Prostate gland (tissue), 2 donors: Measurements from ENCODE around the gene HNRNPF. TPM values are rescaled to one million over a fixed set of nuclear protein-coding genes. Genes with fewer than 3 reads are reported as not detected.

Experiments used
- DNase-seq: peaks from one replicate; pipeline ENCODE4 v3.0.0-alpha.2; 2019; ENCODE audit warnings: low spot score
- H3K27ac ChIP-seq, 2 donors: fragments of 200-600 bp; sonication (generic); 2 replicates each; pipeline ENCODE4 v1.5.1; 2017 to 2019
- H3K27me3 ChIP-seq: fragments of 200-600 bp; sonication (generic); replicated peaks from 2 replicates; pipeline ENCODE4 v1.5.1; 2019; ENCODE audit not compliant: insufficient read depth
- H3K36me3 ChIP-seq, 2 donors: fragments of 200-600 bp; sonication (generic); 1 replicate in 1 of 2; 2 replicates in 1 of 2; pipeline versions ENCODE4 v1.5.1 to v1.8.1; 2017 to 2019
- H3K4me1 ChIP-seq: fragments of 200-600 bp; sonication (generic); replicated peaks from 2 replicates; pipeline ENCODE4 v1.5.1; 2019
- H3K4me3 ChIP-seq, 2 donors: fragments of 200-600 bp; sonication (generic); 2 replicates each; pipeline ENCODE4 v1.5.1; 2017 to 2019
- H3K9me3 ChIP-seq: fragments of 200-600 bp; sonication (generic); 2 replicates; pipeline ENCODE4 v1.5.1; 2017
- POLR2A ChIP-seq: fragments of 450-650 bp; IDR thresholded peaks from one replicate; pipeline ENCODE4 v1.6.1; 2016; ENCODE audit warnings: antibody characterized with exemption, mild to moderate bottlenecking
- POLR2AphosphoS5 ChIP-seq: sonication (generic); formaldehyde crosslinking; IDR thresholded peaks from one replicate; pipeline ENCODE4 v1.6.1; 2017; ENCODE audit warnings: antibody characterized with exemption
- WGBS: methylation state at CpG from one replicate; pipeline ENCODE4 v1.1.5; 2018; 5-methylcytosine and 5-hydroxymethylcytosine counted together
- intact Hi-C: fragments of 100-400 bp; cut with DNase I; formaldehyde crosslinking; loops from one replicate; pipeline ENCODE4 v1.14.2; 2022
- total RNA-seq, 2 donors: library from RNA; depleted of rRNA; stranded (reverse); fragments of >200 nt; gene quantifications; one replicate each; pipeline ENCODE4 v1.1.0, GENCODE V29; 2016
- TF ChIP-seq, protein P1 (sequence below), 4 experiments: fragments of 200-600 bp in 2 of 4; fragments of 450-650 bp in 2 of 4; sonication (generic) in 2 of 4; IDR thresholded peaks; 1 replicate in 3 of 4; 2 replicates in 1 of 4; pipeline ENCODE4 v1.5.1; 2016 to 2019; ENCODE audit warnings: antibody characterized with exemption in 4 of 4, mild to moderate bottlenecking in 2 of 4, moderate library complexity in 2 of 4

The HNRNPF gene
- total RNA-seq, 2 donors from 2014 or later = 175 to 199 TPM

GRCh38 chr10:43404704-43405084 is 4.3 kb downstream of the HNRNPF start:
- Histone ChIP-seq H3K9me3 (no peaks in the 10 kb centered on the region), H3K27me3 (no peaks in the 10 kb centered on the region), H3K4me3 (no peak overlapping the region), H3K36me3 (no peaks in the 10 kb centered on the region), H3K27ac (no peak overlapping the region), H3K4me1 (peaks cover 6% of the 10 kb centered on the region)
- no peak for DNase-seq
- TF ChIP-seq POLR2AphosphoS5 = no peak
- TF ChIP-seq POLR2A = no peak
- TF ChIP-seq, protein P1, sequence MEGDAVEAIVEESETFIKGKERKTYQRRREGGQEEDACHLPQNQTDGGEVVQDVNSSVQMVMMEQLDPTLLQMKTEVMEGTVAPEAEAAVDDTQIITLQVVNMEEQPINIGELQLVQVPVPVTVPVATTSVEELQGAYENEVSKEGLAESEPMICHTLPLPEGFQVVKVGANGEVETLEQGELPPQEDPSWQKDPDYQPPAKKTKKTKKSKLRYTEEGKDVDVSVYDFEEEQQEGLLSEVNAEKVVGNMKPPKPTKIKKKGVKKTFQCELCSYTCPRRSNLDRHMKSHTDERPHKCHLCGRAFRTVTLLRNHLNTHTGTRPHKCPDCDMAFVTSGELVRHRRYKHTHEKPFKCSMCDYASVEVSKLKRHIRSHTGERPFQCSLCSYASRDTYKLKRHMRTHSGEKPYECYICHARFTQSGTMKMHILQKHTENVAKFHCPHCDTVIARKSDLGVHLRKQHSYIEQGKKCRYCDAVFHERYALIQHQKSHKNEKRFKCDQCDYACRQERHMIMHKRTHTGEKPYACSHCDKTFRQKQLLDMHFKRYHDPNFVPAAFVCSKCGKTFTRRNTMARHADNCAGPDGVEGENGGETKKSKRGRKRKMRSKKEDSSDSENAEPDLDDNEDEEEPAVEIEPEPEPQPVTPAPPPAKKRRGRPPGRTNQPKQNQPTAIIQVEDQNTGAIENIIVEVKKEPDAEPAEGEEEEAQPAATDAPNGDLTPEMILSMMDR (IDR thresholded peaks at IDR 0.05) = no peak
- intact Hi-C loops = no loop called here
- 62% methylated on average over 6 of the region's 6 CpGs for WGBS

GRCh38 chr10:43403911-43404703 is 4.9 kb downstream of the HNRNPF start:
- no peak overlapping the region for H3K4me3 ChIP-seq
- H3K27me3 ChIP-seq = no peaks in the 10 kb centered on the region
- H3K36me3 ChIP-seq = no peaks in the 10 kb centered on the region
- 71% methylated on average over 14 of the region's 14 CpGs for WGBS
- no peak for DNase-seq
- TF ChIP-seq POLR2A (no peak), POLR2AphosphoS5 (no peak)
- TF ChIP-seq, protein P1 (IDR thresholded peaks at IDR 0.05) = no peak
- no peak overlapping the region for H3K27ac ChIP-seq
- H3K4me1 ChIP-seq = peaks cover 6% of the 10 kb centered on the region
- no peaks in the 10 kb centered on the region for H3K9me3 ChIP-seq
- intact Hi-C loops = no loop called here

- Histone ChIP-seq H3K9me3 (no peaks in the 10 kb centered on the region), H3K27me3 (no peaks in the 10 kb centered on the region), H3K27ac (no peak overlapping the region), H3K36me3 (no peaks in the 10 kb centered on the region), H3K4me1 (peaks cover 8% of the 10 kb centered on the region), H3K4me3 (no peak overlapping the region)
- intact Hi-C loops = no loop called here
- DNase-seq = no peak
- WGBS = 83% methylated on average over 7 of the region's 7 CpGs
- TF ChIP-seq POLR2A = no peak
- TF ChIP-seq, protein P1 (IDR thresholded peaks at IDR 0.05) = no peak
- TF ChIP-seq POLR2AphosphoS5 = no peak
Measured at GRCh38 chr10:43402880-43403452, 6.0 kb downstream of the HNRNPF start.

- H3K27ac ChIP-seq = no peak overlapping the region
- TF ChIP-seq POLR2A (no peak), POLR2AphosphoS5 (no peak)
- TF ChIP-seq, protein P1 (IDR thresholded peaks at IDR 0.05) = no peak
- DNase-seq = no peak
- H3K4me3 ChIP-seq = no peak overlapping the region
- 61% methylated on average over 4 of the region's 4 CpGs for WGBS
- intact Hi-C loops = no loop called here
- peaks cover 8% of the 10 kb centered on the region for H3K4me1 ChIP-seq
- no peaks in the 10 kb centered on the region for H3K9me3 ChIP-seq
- no peaks in the 10 kb centered on the region for H3K27me3 ChIP-seq
- no peaks in the 10 kb centered on the region for H3K36me3 ChIP-seq
Measured at GRCh38 chr10:43402176-43402575, 6.8 kb downstream of the HNRNPF start.

- intact Hi-C loops = no loop called here
- no peak overlapping the region for H3K27ac ChIP-seq
- no peaks in the 10 kb centered on the region for H3K27me3 ChIP-seq
- TF ChIP-seq, protein P1 (IDR thresholded peaks at IDR 0.05) = no peak
- TF ChIP-seq POLR2AphosphoS5 (no peak), POLR2A (no peak)
- DNase-seq = no peak
- H3K36me3 ChIP-seq = no peaks in the 10 kb centered on the region
- no peak overlapping the region for H3K4me3 ChIP-seq
- 91% methylated on average over 2 of the region's 2 CpGs for WGBS
- H3K4me1 ChIP-seq = peaks cover 8% of the 10 kb centered on the region
- H3K9me3 ChIP-seq = no peaks in the 10 kb centered on the region
Measured at GRCh38 chr10:43401627-43402026, 7.4 kb downstream of the HNRNPF start.
